Measurements from ENCODE around the gene SIDT1.
A peak's percentile ranks its signal among the peaks of the same experiment; 100 is the strongest.

SIDT1 gene

GRCh38 chr3:113546414-113546893 lies 14.1 kb downstream of the SIDT1 start:
- no peak for DNase-seq

GRCh38 chr3:113548501-113548900 lies 16.1 kb downstream of the SIDT1 start:
- no peak for DNase-seq

GRCh38 chr3:113551820-113552219 lies 19.5 kb downstream of the SIDT1 start:
- no peak for DNase-seq

GRCh38 chr3:113552851-113553250 lies 20.5 kb downstream of the SIDT1 start:
- DNase-seq: peak; percentile 66 to 74

GRCh38 chr3:113555138-113555537 lies 22.8 kb downstream of the SIDT1 start:
- no peak for DNase-seq

- DNase-seq: no peak
Observed at GRCh38 chr3:113556316-113556945, 24.1 kb downstream of the SIDT1 start.

GRCh38 chr3:113556946-113557335 lies 24.6 kb downstream of the SIDT1 start:
- no peak for DNase-seq

- DNase-seq: no peak
Observed at GRCh38 chr3:113557374-113557773, 25.0 kb downstream of the SIDT1 start.

- DNase-seq: no peak
Observed at GRCh38 chr3:113559009-113559408, 26.7 kb downstream of the SIDT1 start.

- no peak for DNase-seq
Observed at GRCh38 chr3:113560271-113560670, 27.9 kb downstream of the SIDT1 start.

GRCh38 chr3:113560831-113561623 lies 28.7 kb downstream of the SIDT1 start:
- no peak for DNase-seq

GRCh38 chr3:113565555-113565954 lies 33.2 kb downstream of the SIDT1 start:
- no peak for DNase-seq

- no peak for DNase-seq
Observed at GRCh38 chr3:113570158-113570557, 37.8 kb downstream of the SIDT1 start.

- DNase-seq: no peak
Observed at GRCh38 chr3:113571360-113571759, 39.0 kb downstream of the SIDT1 start.

- DNase-seq: no peak
Observed at GRCh38 chr3:113573728-113574127, 41.4 kb downstream of the SIDT1 start.

GRCh38 chr3:113574213-113574612 lies 41.9 kb downstream of the SIDT1 start:
- no peak for DNase-seq

- DNase-seq: no peak
Observed at GRCh38 chr3:113575206-113575605, 42.9 kb downstream of the SIDT1 start.

- no peak for DNase-seq
Observed at GRCh38 chr3:113585228-113585627, 52.9 kb downstream of the SIDT1 start.

- no peak for DNase-seq
Observed at GRCh38 chr3:113585720-113586119, 53.4 kb downstream of the SIDT1 start.

GRCh38 chr3:113588806-113589205 lies 56.5 kb downstream of the SIDT1 start:
- no peak for DNase-seq

GRCh38 chr3:113589971-113590370 lies 57.6 kb downstream of the SIDT1 start:
- no peak for DNase-seq

- DNase-seq: no peak
Observed at GRCh38 chr3:113590983-113591382, 58.6 kb downstream of the SIDT1 start.

GRCh38 chr3:113594066-113594465 lies 61.7 kb downstream of the SIDT1 start:
- DNase-seq: no peak

GRCh38 chr3:113597596-113598354 lies 65.4 kb downstream of the SIDT1 start:
- no peak for DNase-seq
